GM19372 (cell line): ENCODE results near the gene PHACTR3.

Source experiments
- ATAC-seq: cut with Tn5 transposase; IDR thresholded peaks from one replicate; pipeline ENCODE4 v1.9.1; 2021; ENCODE audit warnings: mild to moderate bottlenecking, low read depth, moderate library complexity; ENCODE audit not compliant: unreplicated experiment

Gene PHACTR3

GRCh38 chr20:59820204-59821041 is 216.1 kb downstream of the PHACTR3 start:
- no peak for ATAC-seq

- ATAC-seq: no peak
Observed at GRCh38 chr20:59821201-59821600, 216.9 kb downstream of the PHACTR3 start.

- ATAC-seq: no peak
Observed at GRCh38 chr20:59821788-59822187, 217.4 kb downstream of the PHACTR3 start.

GRCh38 chr20:59822291-59823029 is 218.1 kb downstream of the PHACTR3 start:
- no peak for ATAC-seq

- no peak for ATAC-seq
Observed at GRCh38 chr20:59823030-59823423, 218.7 kb downstream of the PHACTR3 start.

- ATAC-seq: no peak
Observed at GRCh38 chr20:59823491-59824259, 219.3 kb downstream of the PHACTR3 start.

- no peak for ATAC-seq
Observed at GRCh38 chr20:59824711-59825562, 220.6 kb downstream of the PHACTR3 start.

- ATAC-seq: no peak
Observed at GRCh38 chr20:59825563-59825920, 221.2 kb downstream of the PHACTR3 start.

GRCh38 chr20:59825944-59826759 is 221.8 kb downstream of the PHACTR3 start:
- no peak for ATAC-seq

GRCh38 chr20:59827138-59828056 is 223.1 kb downstream of the PHACTR3 start:
- ATAC-seq: no peak

- ATAC-seq: no peak
Observed at GRCh38 chr20:59828125-59829053, 224.0 kb downstream of the PHACTR3 start.

GRCh38 chr20:59829054-59829785 is 224.9 kb downstream of the PHACTR3 start:
- ATAC-seq: no peak

GRCh38 chr20:59829786-59830664 is 225.7 kb downstream of the PHACTR3 start:
- ATAC-seq: no peak

- ATAC-seq: no peak
Observed at GRCh38 chr20:59830665-59831023, 226.3 kb downstream of the PHACTR3 start.

GRCh38 chr20:59831024-59831915 is 226.9 kb downstream of the PHACTR3 start:
- no peak for ATAC-seq
